MM.1S (cell line): ENCODE results near the gene CCDC167.

Experiments
- CTCF ChIP-seq: fragments of 300-600 bp; sonication (generic); IDR thresholded peaks from 2 replicates; pipeline ENCODE4 v1.5.1; 2016; ENCODE audit warnings: antibody characterized with exemption, low read length, mixed read lengths
- EZH2 ChIP-seq: fragments of 300-600 bp; sonication (generic); optimal IDR thresholded peaks from 2 replicates; pipeline ENCODE3; 2017; ENCODE audit warnings: low read depth, mild to moderate bottlenecking, antibody characterized with exemption, low read length, mixed read lengths
- EZH2phosphoT487 ChIP-seq: fragments of 300-600 bp; sonication (generic); IDR thresholded peaks from 2 replicates; pipeline ENCODE4 v1.6.1; 2018; ENCODE audit warnings: antibody characterized with exemption, low read length

GRCh38 chr6:37490536-37491170 is 9.0 kb downstream of the CCDC167 start:
- no peak for TF ChIP-seq CTCF
- TF ChIP-seq EZH2phosphoT487, result no peak
- TF ChIP-seq EZH2, result no peak
